SK-N-SH (cell line): ENCODE data around the gene GRIP2. TPM values are rescaled to one million over a fixed set of nuclear protein-coding genes. Genes with fewer than 3 reads are reported as not detected.

Source experiments
- CTCF ChIA-PET: fragments of 300-600, 350-600 bp; formaldehyde crosslinking; extraction: SDS; loops from one replicate; lab custom pipeline; 2021; lab: Yijun Ruan, JAX
- POLR2A ChIA-PET: fragments of 350-600 bp; sonication (Branson Sonifier 250); formaldehyde crosslinking; extraction: SDS; loops from one replicate; lab custom pipeline; 2020; ENCODE audit warnings: antibody characterized with exemption, inconsistent platforms; lab: Yijun Ruan, JAX
- DNase-seq: peaks from one replicate; pipeline ENCODE4 v3.0.0; 2012
- H2AFZ ChIP-seq: fragments of 200-600 bp; sonication (generic); 2 replicates; pipeline ENCODE4 v1.8.1; 2016; ENCODE audit warnings: antibody characterized with exemption, mild to moderate bottlenecking, low read depth
- H3F3A ChIP-seq: fragments of 200-600 bp; sonication (generic); replicated peaks from 2 replicates; pipeline ENCODE3; 2016; ENCODE audit warnings: antibody characterized with exemption, mild to moderate bottlenecking; ENCODE audit not compliant: insufficient read depth
- H3K27ac ChIP-seq, 2 experiments: fragments of 200-500 bp in 1 of 2; fragments of 200-600 bp in 1 of 2; sonication (Bioruptor generic) in 1 of 2; sonication (generic), shearing (Covaris generic) in 1 of 2; 2 replicates each; pipeline versions ENCODE4 v1.5.1 to v1.6.1; 2014 to 2016; ENCODE audit warnings: low read depth in 2 of 2, inconsistent platforms in 1 of 2, low read length in 1 of 2, mild to moderate bottlenecking in 1 of 2, mixed read lengths in 1 of 2
- H3K27me3 ChIP-seq: fragments of 200-600 bp; sonication (generic), shearing (Covaris generic); 2 replicates; pipeline ENCODE4 v1.6.1; 2016; ENCODE audit warnings: mixed run types; ENCODE audit not compliant: insufficient read depth
- H3K36me3 ChIP-seq, 2 experiments: fragments of 200-500 bp in 1 of 2; fragments of 200-600 bp in 1 of 2; sonication (Bioruptor generic) in 1 of 2; sonication (generic) in 1 of 2; replicated peaks in 1 of 2; 2 replicates each; pipeline versions ENCODE3 to v1.5.1; 2014 to 2016; ENCODE audit warnings: low read length in 1 of 2, mild to moderate bottlenecking in 1 of 2; ENCODE audit not compliant: insufficient read depth in 2 of 2, control insufficient read depth in 1 of 2
- H3K4me1 ChIP-seq, 2 experiments: fragments of 200-500 bp in 1 of 2; fragments of 200-600 bp in 1 of 2; sonication (Bioruptor generic) in 1 of 2; sonication (generic), shearing (Covaris generic) in 1 of 2; 2 replicates each; pipeline versions ENCODE4 v1.5.1 to v1.6.1; 2014 to 2016; ENCODE audit warnings: low read depth in 1 of 2, low read length in 1 of 2, mixed run types in 1 of 2; ENCODE audit not compliant: insufficient read depth in 2 of 2, control insufficient read depth in 1 of 2
- H3K4me2 ChIP-seq: fragments of 200-600 bp; sonication (generic), shearing (Covaris generic); 2 replicates; pipeline ENCODE4 v1.6.1; 2017; ENCODE audit warnings: mixed run types
- H3K4me3 ChIP-seq, 2 experiments: fragments of 200-500 bp in 1 of 2; fragments of 200-600 bp in 1 of 2; sonication (Bioruptor generic) in 1 of 2; sonication (generic), shearing (Covaris generic) in 1 of 2; 2 replicates each; pipeline versions ENCODE4 v1.5.1 to v1.8.1; 2014 to 2016; ENCODE audit warnings: low read depth in 2 of 2, inconsistent platforms in 1 of 2, low read length in 1 of 2, mild to moderate bottlenecking in 1 of 2, mixed read lengths in 1 of 2, moderate library complexity in 1 of 2
- H3K79me2 ChIP-seq: fragments of 200-600 bp; sonication (generic); 2 replicates; pipeline ENCODE4 v1.8.1; 2017; ENCODE audit warnings: mild to moderate bottlenecking; ENCODE audit not compliant: insufficient read depth
- H3K9ac ChIP-seq: fragments of 200-600 bp; sonication (generic); 2 replicates; pipeline ENCODE4 v1.6.1; 2017; ENCODE audit warnings: mixed run types
- H3K9me2 ChIP-seq: fragments of 200-600 bp; sonication (generic); 2 replicates; pipeline ENCODE4 v1.6.1; 2017; ENCODE audit warnings: mixed run types
- H3K9me3 ChIP-seq: fragments of 200-600 bp; sonication (generic); 2 replicates; pipeline ENCODE4 v1.6.1; 2017; ENCODE audit warnings: mixed run types, mild to moderate bottlenecking, moderate library complexity
- H4K20me1 ChIP-seq: fragments of 200-600 bp; sonication (generic); 2 replicates; pipeline ENCODE4 v1.6.1; 2017; ENCODE audit warnings: mild to moderate bottlenecking, mixed run types; ENCODE audit not compliant: insufficient read depth
- CHD2 ChIP-seq: fragments of 150-350 bp; IDR thresholded peaks from 2 replicates; pipeline ENCODE4 v1.6.1; 2018; ENCODE audit warnings: low read length; ENCODE audit not compliant: partially characterized antibody
- MEF2A ChIP-seq: IDR thresholded peaks from 2 replicates; pipeline ENCODE4 v1.4.0; 2012; ENCODE audit warnings: low read depth, borderline replicate concordance
- NRF1 ChIP-seq: IDR thresholded peaks from 2 replicates; pipeline ENCODE4 v1.6.1; 2012; ENCODE audit warnings: low read depth, mild to moderate bottlenecking, low read length
- POLR2AphosphoS5 ChIP-seq: IDR thresholded peaks from 2 replicates; pipeline ENCODE4 v1.6.1; 2012; ENCODE audit warnings: low read depth, low read length
- SIN3A ChIP-seq: IDR thresholded peaks from 2 replicates; pipeline ENCODE4 v1.6.1; 2012; ENCODE audit warnings: low read depth, mild to moderate bottlenecking, low read length, moderate library complexity, borderline replicate concordance
- SMC3 ChIP-seq: IDR thresholded peaks from 2 replicates; pipeline ENCODE4 v1.6.1; 2012; ENCODE audit warnings: low read depth, low read length, improper control_type of control experiment
- WGBS: methylation state at CpG from one replicate; pipeline ENCODE4 v1.1.6; 2017; ENCODE audit warnings: low lambda C conversion rate; 5-methylcytosine and 5-hydroxymethylcytosine counted together
- polyA plus RNA-seq, 3 experiments: library from polyadenylated mRNA; depleted of rRNA; stranded (reverse); fragments of >200 nt; gene quantifications; 2 replicates each; pipeline ENCODE4 v1.2.3, GENCODE V29; 2012
- TF ChIP-seq, protein P1 (sequence below): fragments of 200-600 bp; sonication (generic); IDR thresholded peaks from 2 replicates; pipeline ENCODE4 v1.6.1; 2017; ENCODE audit warnings: antibody characterized with exemption, mild to moderate bottlenecking, moderate library complexity
- TF ChIP-seq, protein P2 (sequence below): fragments of 150-350 bp; IDR thresholded peaks from 2 replicates; pipeline ENCODE4 v1.6.1; 2017; ENCODE audit warnings: antibody characterized with exemption, low read length, low read depth, borderline replicate concordance
- TF ChIP-seq, protein P3 (sequence below): IDR thresholded peaks from 2 replicates; pipeline ENCODE4 v1.4.0; 2012; ENCODE audit warnings: low read depth
- TF ChIP-seq, protein P4 (sequence below): IDR thresholded peaks from 2 replicates; pipeline ENCODE4 v1.4.0; 2012; ENCODE audit warnings: low read depth, borderline replicate concordance
- TF ChIP-seq, protein P5 (sequence below): IDR thresholded peaks from 2 replicates; pipeline ENCODE4 v1.4.0; 2012; ENCODE audit warnings: low read depth, borderline replicate concordance

The GRIP2 gene
- polyA plus RNA-seq, 1 of the 3 experiments (the other 2 are of a cell fraction) = 0.15 TPM

DNA sequence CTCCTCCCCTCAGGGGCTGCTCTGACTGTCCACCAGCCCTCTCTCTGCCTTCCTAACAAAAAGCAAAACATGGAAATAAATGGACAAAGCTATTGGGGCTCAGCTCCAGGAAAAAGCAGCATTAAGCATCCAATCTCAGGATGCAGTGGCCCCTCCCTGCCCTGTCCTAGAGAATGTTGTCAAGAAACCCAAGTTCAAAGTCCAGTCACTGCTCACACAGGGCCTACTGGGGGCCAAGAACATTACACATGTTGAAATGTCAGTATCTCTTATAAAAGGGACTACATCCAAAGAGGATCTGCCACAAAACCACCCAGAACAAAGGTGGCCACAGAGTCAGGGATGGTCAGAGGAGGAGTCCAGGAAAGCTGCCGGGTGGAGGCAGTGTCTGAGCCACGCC lies 7.6 kb upstream of the GRIP2 start (continued):
- TF ChIP-seq SIN3A (no peak), SMC3 (no peak), NRF1 (no peak), POLR2AphosphoS5 (no peak), CHD2 (no peak)
- TF ChIP-seq, protein P1, sequence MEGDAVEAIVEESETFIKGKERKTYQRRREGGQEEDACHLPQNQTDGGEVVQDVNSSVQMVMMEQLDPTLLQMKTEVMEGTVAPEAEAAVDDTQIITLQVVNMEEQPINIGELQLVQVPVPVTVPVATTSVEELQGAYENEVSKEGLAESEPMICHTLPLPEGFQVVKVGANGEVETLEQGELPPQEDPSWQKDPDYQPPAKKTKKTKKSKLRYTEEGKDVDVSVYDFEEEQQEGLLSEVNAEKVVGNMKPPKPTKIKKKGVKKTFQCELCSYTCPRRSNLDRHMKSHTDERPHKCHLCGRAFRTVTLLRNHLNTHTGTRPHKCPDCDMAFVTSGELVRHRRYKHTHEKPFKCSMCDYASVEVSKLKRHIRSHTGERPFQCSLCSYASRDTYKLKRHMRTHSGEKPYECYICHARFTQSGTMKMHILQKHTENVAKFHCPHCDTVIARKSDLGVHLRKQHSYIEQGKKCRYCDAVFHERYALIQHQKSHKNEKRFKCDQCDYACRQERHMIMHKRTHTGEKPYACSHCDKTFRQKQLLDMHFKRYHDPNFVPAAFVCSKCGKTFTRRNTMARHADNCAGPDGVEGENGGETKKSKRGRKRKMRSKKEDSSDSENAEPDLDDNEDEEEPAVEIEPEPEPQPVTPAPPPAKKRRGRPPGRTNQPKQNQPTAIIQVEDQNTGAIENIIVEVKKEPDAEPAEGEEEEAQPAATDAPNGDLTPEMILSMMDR = no peak
- TF ChIP-seq, protein P2, sequence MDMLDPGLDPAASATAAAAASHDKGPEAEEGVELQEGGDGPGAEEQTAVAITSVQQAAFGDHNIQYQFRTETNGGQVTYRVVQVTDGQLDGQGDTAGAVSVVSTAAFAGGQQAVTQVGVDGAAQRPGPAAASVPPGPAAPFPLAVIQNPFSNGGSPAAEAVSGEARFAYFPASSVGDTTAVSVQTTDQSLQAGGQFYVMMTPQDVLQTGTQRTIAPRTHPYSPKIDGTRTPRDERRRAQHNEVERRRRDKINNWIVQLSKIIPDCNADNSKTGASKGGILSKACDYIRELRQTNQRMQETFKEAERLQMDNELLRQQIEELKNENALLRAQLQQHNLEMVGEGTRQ = no peak

DNA sequence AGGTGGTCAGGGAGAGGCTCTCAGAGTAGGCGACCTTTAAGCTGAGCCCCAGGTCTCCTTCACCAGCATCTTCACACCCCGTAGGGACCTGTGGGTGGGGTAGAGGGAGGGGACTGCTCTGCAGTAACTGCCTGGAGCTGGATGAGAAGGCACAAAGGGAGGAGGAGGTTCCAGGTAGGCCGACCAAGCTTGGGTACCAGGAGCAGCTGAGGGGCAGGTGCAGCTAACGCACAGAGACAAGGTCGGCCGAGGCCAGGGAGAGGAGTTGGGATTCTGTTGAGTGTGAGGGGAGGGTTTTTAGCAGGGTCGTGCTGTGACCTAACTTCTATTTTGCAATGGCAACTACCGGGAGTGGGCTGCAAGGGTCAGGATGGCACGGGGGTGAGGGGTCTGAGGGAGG lies 5.9 kb upstream of the GRIP2 start:
- H3K4me2 ChIP-seq = no peak overlapping the region
- no peaks in the 10 kb centered on the region for H3K36me3 ChIP-seq
- H3F3A ChIP-seq = no peaks in the 10 kb centered on the region
- 57% methylated on average over 5 of the region's 9 CpGs for WGBS
- H3K4me3 ChIP-seq = no peak overlapping the region
- H3K9me2 ChIP-seq = no peaks in the 10 kb centered on the region
- ChIA-PET CTCF (interaction anchor here (1.1 to 8.5 kb wide), 5 partner anchors 10 to 343 kb away, joined by 3 to 183 read pairs (median 5); partner anchors contain the start of gene GRIP2), POLR2A (no interaction called here)
- no peak overlapping the region for H2AFZ ChIP-seq
- no peak overlapping the region for H3K9ac ChIP-seq
- TF ChIP-seq SMC3 (no peak), NRF1 (no peak), MEF2A (no peak)
- TF ChIP-seq, protein P3, sequence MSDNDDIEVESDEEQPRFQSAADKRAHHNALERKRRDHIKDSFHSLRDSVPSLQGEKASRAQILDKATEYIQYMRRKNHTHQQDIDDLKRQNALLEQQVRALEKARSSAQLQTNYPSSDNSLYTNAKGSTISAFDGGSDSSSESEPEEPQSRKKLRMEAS = no peak
- TF ChIP-seq, protein P4, sequence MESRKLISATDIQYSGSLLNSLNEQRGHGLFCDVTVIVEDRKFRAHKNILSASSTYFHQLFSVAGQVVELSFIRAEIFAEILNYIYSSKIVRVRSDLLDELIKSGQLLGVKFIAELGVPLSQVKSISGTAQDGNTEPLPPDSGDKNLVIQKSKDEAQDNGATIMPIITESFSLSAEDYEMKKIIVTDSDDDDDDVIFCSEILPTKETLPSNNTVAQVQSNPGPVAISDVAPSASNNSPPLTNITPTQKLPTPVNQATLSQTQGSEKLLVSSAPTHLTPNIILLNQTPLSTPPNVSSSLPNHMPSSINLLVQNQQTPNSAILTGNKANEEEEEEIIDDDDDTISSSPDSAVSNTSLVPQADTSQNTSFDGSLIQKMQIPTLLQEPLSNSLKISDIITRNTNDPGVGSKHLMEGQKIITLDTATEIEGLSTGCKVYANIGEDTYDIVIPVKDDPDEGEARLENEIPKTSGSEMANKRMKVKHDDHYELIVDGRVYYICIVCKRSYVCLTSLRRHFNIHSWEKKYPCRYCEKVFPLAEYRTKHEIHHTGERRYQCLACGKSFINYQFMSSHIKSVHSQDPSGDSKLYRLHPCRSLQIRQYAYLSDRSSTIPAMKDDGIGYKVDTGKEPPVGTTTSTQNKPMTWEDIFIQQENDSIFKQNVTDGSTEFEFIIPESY = no peak
- TF ChIP-seq, protein P5, sequence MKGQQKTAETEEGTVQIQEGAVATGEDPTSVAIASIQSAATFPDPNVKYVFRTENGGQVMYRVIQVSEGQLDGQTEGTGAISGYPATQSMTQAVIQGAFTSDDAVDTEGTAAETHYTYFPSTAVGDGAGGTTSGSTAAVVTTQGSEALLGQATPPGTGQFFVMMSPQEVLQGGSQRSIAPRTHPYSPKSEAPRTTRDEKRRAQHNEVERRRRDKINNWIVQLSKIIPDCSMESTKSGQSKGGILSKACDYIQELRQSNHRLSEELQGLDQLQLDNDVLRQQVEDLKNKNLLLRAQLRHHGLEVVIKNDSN = no peak
- H3K27me3 ChIP-seq = no peaks in the 10 kb centered on the region; the same call in 1 of the 2 replicates
- no peak overlapping the region for H3K27ac ChIP-seq
- H3K79me2 ChIP-seq = no peaks in the 10 kb centered on the region
- peaks cover 0 to 15% of the 10 kb centered on the region in 2 experiments; a peak in 1 of 4 replicates for H3K4me1 ChIP-seq
- DNase-seq = no peak
- no peaks in the 10 kb centered on the region for H4K20me1 ChIP-seq
- no peaks in the 10 kb centered on the region for H3K9me3 ChIP-seq
